K562 (cell line): ENCODE results near the gene KCNB1. TPM values are rescaled to one million over a fixed set of nuclear protein-coding genes. Genes with fewer than 3 reads are reported as not detected.
A peak's percentile ranks its signal among the peaks of the same experiment; 100 is the strongest.

Source experiments
- ATAC-seq: fragments of 200-7000 bp; cut with Tn5 transposase; 3 replicates; pipeline ENCODE4 v1.9.1; 2020; ENCODE audit warnings: moderate library complexity
- BruUV-seq: library from RNA; stranded (reverse); fragments of 400-500 nt; replicated peaks from 2 replicates; lab custom pipeline; 2021; lab: Mats Ljungman, UMichigan
- CTCF ChIA-PET: fragments of 300-600 bp; formaldehyde crosslinking; extraction: SDS; loops from one replicate; lab custom pipeline; 2021; ENCODE audit warnings: low intra/inter-chr PET ratio; lab: Yijun Ruan, JAX
- POLR2A ChIA-PET: fragments of 300-600, 350-650 bp; sonication (Branson Sonifier 250); formaldehyde crosslinking; extraction: SDS; loops from one replicate; lab custom pipeline; 2021; ENCODE audit warnings: antibody characterized with exemption, inconsistent platforms; lab: Yijun Ruan, JAX
- DNase-seq, 4 experiments: peaks; one replicate each; pipeline versions ENCODE4 v3.0.0 to v3.0.0-alpha.2; 2011 to 2018; ENCODE audit warnings: low spot score in 3 of 4, mixed read lengths in 3 of 4; ENCODE audit errors: extremely low read depth in 1 of 4
- FAIRE-seq: peaks from 2 replicates; lab custom pipeline; 2011; peaks lifted over from hg19 to GRCh38; lab: Jason Lieb, UNC
- H2AFZ ChIP-seq: 2 replicates; pipeline ENCODE4 v1.6.0; 2011; ENCODE audit warnings: low read depth, low read length, control low read depth, inconsistent platforms
- H3K27ac ChIP-seq: fragments of 200-600 bp; 3 replicates; pipeline ENCODE4 v1.8.0; 2011; ENCODE audit warnings: low read depth, mild to moderate bottlenecking, control low read depth, inconsistent platforms, low read length, moderate library complexity, mixed read lengths; ENCODE audit errors: extremely low read depth
- H3K27me3 ChIP-seq, 2 experiments: fragments of 300-600 bp in 1 of 2; 2 replicates in 1 of 2; 3 replicates in 1 of 2; pipeline versions ENCODE4 v1.6.0 to v1.8.0; 2011; ENCODE audit warnings: inconsistent platforms in 2 of 2, low read length in 2 of 2, mild to moderate bottlenecking in 1 of 2, mixed read lengths in 1 of 2, moderate library complexity in 1 of 2; ENCODE audit not compliant: control insufficient read depth in 2 of 2, insufficient read depth in 2 of 2
- H3K36me3 ChIP-seq: fragments of 300-600 bp; 3 replicates; pipeline ENCODE4 v1.8.0; 2011; ENCODE audit warnings: mild to moderate bottlenecking, low read length, inconsistent platforms; ENCODE audit not compliant: control insufficient read depth, insufficient read depth
- H3K4me1 ChIP-seq, 2 experiments: fragments of 200-600 bp in 1 of 2; replicated peaks in 1 of 2; 2 replicates in 1 of 2; 3 replicates in 1 of 2; pipeline versions ENCODE4 v1.5.1 to v1.8.0; 2011; ENCODE audit warnings: inconsistent platforms in 2 of 2, low read length in 2 of 2, mild to moderate bottlenecking in 1 of 2, mixed read lengths in 1 of 2, moderate library complexity in 1 of 2; ENCODE audit not compliant: control insufficient read depth in 2 of 2, insufficient read depth in 2 of 2
- H3K4me2 ChIP-seq: 2 replicates; pipeline ENCODE4 v1.6.1; 2011; ENCODE audit warnings: low read length, control low read depth, inconsistent platforms, mixed read lengths; ENCODE audit not compliant: insufficient read depth
- H3K4me3 ChIP-seq: fragments of 200-600 bp; sonication (generic), shearing (Covaris generic); 2 replicates; pipeline ENCODE4 v1.5.1; 2016; ENCODE audit warnings: control low read depth, inconsistent platforms
- H3K79me2 ChIP-seq: fragments of 200-600 bp; 3 replicates; pipeline ENCODE4 v1.8.0; 2011; ENCODE audit warnings: low read length, inconsistent platforms; ENCODE audit not compliant: control insufficient read depth, insufficient read depth
- H3K9ac ChIP-seq, 2 experiments: 2 replicates each; pipeline versions ENCODE4 v1.6.0 to v1.6.1; 2011; ENCODE audit warnings: low read depth in 2 of 2, low read length in 2 of 2, control low read depth in 1 of 2, inconsistent platforms in 1 of 2, mild to moderate bottlenecking in 1 of 2, mixed read lengths in 1 of 2; ENCODE audit not compliant: insufficient read depth in 1 of 2
- H3K9me1 ChIP-seq: one replicate; pipeline ENCODE4 v1.6.0; 2011; ENCODE audit warnings: inconsistent platforms, mild to moderate bottlenecking, low read length, moderate library complexity; ENCODE audit not compliant: control insufficient read depth, insufficient read depth
- H3K9me3 ChIP-seq: replicated peaks from 2 replicates; pipeline ENCODE4 v1.5.1; 2011; ENCODE audit warnings: low read depth, low read length, inconsistent platforms; ENCODE audit not compliant: control insufficient read depth, insufficient read depth
- H4K20me1 ChIP-seq: replicated peaks from 2 replicates; pipeline ENCODE4 v1.6.1; 2011; ENCODE audit warnings: low read length, inconsistent platforms, mixed read lengths; ENCODE audit not compliant: control insufficient read depth, insufficient read depth
- SRSF9 ChIP-seq: fragments of 200-400 bp; formaldehyde crosslinking; IDR thresholded peaks from 2 replicates; pipeline ENCODE4 v1.6.1; 2017; ENCODE audit warnings: low read depth, low read length, borderline replicate concordance
- ZBTB33 ChIP-seq: sonication (generic); formaldehyde crosslinking; IDR thresholded peaks from 2 replicates; pipeline ENCODE4 v1.8.1; 2023; ENCODE audit warnings: mild to moderate bottlenecking, missing genetic modification reagents
- WGBS: fragments of 100-300 bp; shearing (Covaris generic); methylation state at CpG from one replicate; pipeline ENCODE4 v1.1.6; 2016; ENCODE audit warnings: low coverage, mixed read lengths; ENCODE audit not compliant: insufficient coverage; ENCODE audit errors: missing lambda C conversion rate; 5-methylcytosine and 5-hydroxymethylcytosine counted together
- in situ Hi-C: fragments of 300-500 bp; cut with MboI; formaldehyde crosslinking; loops from 4 replicates; pipeline ENCODE4 v1.15.0; 2018; ENCODE audit warnings: inconsistent platforms, mixed read lengths
- intact Hi-C: fragments of 100-400 bp; cut with micrococcal nuclease; formaldehyde crosslinking; loops from 2 replicates; pipeline ENCODE4 v1.14.2; 2022
- polyA plus RNA-seq, 8 experiments: library from polyadenylated mRNA; depleted of rRNA in 4 of 8; stranded (reverse) in 5 of 8; unstranded in 3 of 8; fragments of >200 nt; fragmentation: Nextera tagmentation in 2 of 8; fragmentation: Illumina TruSeq in 1 of 8; extraction: Ambion mirVana in 2 of 8; extraction: Trizol in 1 of 8; gene quantifications; 2 replicates each; pipeline versions ENCODE4 v1.2.1 to v1.2.3, GENCODE V29; 2011 to 2014; ENCODE audit warnings: inconsistent platforms in 1 of 8, missing spikeins in 1 of 8
- total RNA-seq, 7 experiments: library from RNA; depleted of rRNA in 6 of 7; stranded (reverse); fragments of >200 nt in 6 of 7; fragmentation: Illumina TruSeq in 2 of 7; extraction: Trizol in 2 of 7; gene quantifications; 2 replicates each; pipeline versions ENCODE4 v1.2.1 to v1.2.3, GENCODE V29; 2011 to 2021; ENCODE audit warnings: low replicate concordance in 1 of 7

The KCNB1 gene
- total and polyA plus RNA-seq, 9 of the 15 experiments (the other 6 are each of a cell fraction or from before 2014, with no cell fraction given) = 0.01 to 0.06 TPM; not detected in 7

DNA sequence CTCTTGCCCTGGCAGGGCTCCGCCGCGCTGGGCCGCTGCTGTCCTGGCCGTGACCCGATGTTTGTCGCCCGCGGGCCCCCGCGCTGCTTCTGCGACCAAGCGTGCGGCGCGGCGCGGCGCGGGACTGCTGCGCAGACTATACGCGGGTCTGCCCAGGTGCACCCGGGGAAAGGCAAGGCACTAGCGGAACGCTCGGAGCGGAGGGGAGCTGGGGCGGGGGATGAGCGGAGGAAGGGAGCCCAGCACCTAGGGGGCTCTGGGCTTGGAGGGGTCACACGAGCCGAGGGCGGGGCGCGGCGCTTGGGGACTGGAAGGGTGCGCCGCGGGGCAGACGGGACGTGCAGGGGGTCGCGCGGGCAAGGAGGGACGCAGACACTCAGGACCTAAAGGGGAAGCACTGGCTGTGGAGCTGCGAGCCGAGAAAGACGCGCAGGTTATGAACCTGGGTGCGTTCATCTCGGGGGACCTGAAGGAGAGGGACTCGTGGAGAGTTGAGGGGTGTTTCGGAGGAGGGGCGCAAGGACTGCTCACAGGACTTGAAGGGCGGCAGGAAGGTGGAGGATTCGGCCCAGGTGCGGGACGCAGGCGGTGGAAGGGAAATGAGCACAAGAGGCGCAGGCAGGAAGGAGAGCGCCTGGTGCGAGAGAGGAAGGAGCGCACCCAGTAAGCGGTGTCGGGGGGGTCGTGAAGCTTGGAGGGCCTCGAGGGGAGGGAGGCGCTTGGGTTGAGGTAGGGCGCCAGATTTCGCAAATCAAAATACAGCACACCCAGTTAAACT is 163.8 kb downstream of the KCNB1 start:
- Histone ChIP-seq H3K27me3 (peaks cover 19 to 21% of the 10 kb centered on the region in 2 experiments), H3K27ac (no peak overlapping the region), H3K9ac (peak overlapping the region in 1 of 2 experiments; percentile 68; a peak in 2 of 4 replicates), H3K9me3 (no peaks in the 10 kb centered on the region), H3K79me2 (no peaks in the 10 kb centered on the region), H3K9me1 (no peaks in the 10 kb centered on the region), H3K4me1 (peaks cover 11 to 18% of the 10 kb centered on the region in 2 experiments; a peak in 4 of 5 replicates), H3K4me3 (no peak overlapping the region), H2AFZ (no peak overlapping the region), H4K20me1 (no peaks in the 10 kb centered on the region; the same call in 1 of the 2 replicates), H3K36me3 (no peaks in the 10 kb centered on the region), H3K4me2 (peak overlapping the region; percentile 69)
- no peak for ATAC-seq
- ChIA-PET CTCF (no interaction called here), POLR2A (interaction anchor here (0.7 to 1.2 kb wide), 4 partner anchors 27 to 377 kb away, joined by 3 to 4 read pairs (median 4); no protein-coding TSS in a partner anchor)
- no TSS peak for BruUV-seq
- in situ Hi-C loops = no loop called here
- WGBS = 16% methylated on average over 27 of the region's 70 CpGs
- TF ChIP-seq ZBTB33 (CRISPR knock-in tag) (peak; percentile 31; the same call in 1 of the 2 replicates), SRSF9 (no peak)
- intact Hi-C loops = no loop called here
- no peak for DNase-seq
- no peak for FAIRE-seq
